Dedifferentiated amniotic fluid mesenchymal stem cell (primary cell): ENCODE results near the gene MTRF1.
"Not testable (repeated sequence)": the region's sequence is repeated elsewhere in the genome, so short reads cannot be mapped to it uniquely, and the experiment has no call there.

Source experiments
- DNase-seq: peaks from one replicate; pipeline ENCODE4 v3.0.0-alpha.2; 2016; ENCODE audit errors: extremely low spot score

MTRF1 gene

DNA sequence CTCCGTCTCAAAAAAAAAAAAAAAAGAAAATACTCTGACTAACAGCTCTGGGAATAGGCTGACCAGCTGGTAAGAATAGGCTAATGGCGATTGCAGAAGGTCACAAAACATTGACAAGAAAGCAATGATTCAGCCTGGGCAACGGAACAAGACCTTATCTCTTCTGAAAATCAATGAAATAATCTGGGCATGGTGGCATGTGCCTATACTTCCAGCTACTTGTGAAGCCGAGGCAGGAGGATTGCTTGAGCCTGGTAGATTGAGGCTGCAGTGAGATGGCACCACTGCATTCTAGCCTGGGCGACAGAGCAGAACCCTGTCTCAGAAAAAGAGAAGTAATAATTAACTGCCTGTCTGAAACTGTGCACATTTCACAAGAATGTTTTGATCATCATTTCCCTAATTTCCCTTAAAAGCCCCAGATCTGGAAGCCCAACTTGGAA lies 18.8 kb upstream of the MTRF1 start:
- no peak for DNase-seq

- DNase-seq, result not testable (repeated sequence)
These were observed 15.8 kb upstream of the MTRF1 start for GRCh38 chr13:41279156-41279555.

DNA sequence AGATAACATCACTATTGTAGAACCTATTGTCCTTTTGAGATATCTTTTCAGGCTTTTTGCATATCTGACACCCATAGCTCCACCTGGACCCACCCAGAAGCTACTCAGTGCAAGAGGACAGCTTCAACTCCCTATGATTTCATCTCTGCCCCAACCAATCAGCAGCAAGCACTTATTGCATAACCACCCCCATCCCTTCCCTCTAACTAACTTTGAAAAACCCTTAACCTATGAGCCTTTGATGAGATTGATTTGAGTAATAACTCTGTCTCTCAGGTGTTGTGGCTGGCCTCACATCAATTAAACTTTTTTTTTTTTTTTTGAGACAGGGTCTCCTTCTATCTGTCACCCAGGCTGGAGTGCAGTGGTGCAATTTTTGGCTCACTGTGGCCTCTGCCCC lies 13.4 kb upstream of the MTRF1 start:
- no peak for DNase-seq

- DNase-seq, result no peak
These were observed 11.5 kb upstream of the MTRF1 start for GRCh38 chr13:41274881-41275280.

DNA sequence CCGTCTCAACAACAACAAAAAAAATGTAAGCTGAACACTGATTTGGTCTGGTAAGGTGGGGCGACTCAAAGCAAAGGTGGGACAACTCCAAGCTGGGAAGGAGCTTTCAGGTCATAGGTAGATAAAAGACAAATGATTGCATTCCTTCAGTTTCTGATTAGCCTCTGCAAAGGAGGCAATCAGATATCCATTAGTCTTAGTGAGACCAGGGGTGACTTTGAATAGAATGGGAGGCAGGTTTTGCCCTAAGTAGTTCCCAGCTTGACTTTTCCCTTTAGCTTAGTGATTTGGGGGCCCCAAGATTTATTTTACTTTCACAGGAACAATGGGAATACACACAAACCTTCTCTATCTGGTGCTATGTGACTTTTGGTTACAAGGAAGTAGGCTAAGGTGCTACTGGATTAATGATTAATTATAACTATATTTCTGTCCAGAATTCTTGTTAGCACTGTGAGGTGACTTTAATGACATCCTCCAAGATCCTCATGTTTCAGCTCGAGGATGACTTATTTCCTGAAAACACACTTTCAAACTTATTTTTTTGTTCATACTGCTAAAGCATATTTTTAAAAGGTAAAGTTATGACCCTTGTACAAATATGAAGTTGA lies 10.6 kb upstream of the MTRF1 start:
- no peak for DNase-seq

DNA sequence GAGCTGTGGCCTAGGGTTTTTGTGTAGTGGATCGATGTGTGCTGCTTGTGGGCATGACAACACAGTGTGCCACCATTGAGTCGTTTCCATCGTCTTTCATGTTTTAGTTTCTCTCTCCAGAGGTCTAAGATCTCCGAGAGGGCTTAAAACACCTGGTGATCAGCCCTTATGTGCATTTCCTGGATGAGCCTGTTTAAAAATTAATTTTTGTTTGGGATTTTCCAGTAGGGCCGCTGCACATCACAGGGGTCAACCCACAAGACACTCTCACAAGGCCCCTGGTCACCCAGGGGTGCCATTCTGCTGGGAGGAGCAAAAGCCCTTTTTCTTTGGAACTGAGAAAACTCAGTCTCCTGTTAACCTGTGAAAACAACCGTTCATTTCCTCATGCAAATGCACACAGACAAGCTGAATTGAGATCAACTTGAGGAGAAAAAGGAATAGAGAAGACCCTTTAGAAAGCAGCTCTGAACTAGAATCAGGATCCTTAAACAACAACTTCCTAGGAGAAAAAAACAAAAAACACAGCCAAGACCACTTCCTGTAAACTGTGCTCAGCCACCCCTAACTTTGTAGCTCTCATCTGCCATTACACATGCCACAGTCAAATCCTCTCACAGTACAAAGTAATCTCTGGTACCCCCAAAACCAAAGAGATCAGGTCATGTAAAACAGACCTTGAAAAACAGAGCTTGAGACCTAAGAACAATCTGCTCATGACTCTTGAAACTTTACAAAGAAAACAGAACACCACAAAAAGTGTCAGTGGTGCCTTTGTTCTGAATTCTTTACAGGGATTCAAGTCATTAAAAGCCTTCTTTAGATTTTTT lies 8.3 kb upstream of the MTRF1 start:
- no peak for DNase-seq

DNA sequence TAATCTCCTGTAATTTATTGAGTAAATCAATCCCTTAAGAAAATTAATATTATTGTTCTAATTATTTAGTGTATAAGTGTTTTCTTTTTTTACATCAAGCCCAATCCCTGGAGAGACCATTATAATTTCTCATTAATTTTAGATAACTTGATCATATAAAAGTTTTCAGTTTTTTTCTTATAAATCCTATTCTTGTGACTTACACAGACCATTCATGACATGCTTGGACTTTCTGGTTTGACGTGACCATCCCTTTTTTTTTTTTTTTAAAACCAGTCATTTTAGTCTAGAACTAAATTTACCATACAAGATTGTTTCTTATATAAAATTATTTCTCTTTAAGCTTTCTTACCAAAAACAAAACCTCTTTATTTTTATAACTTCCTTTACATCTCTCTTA lies 5.4 kb upstream of the MTRF1 start:
- DNase-seq, result no peak

DNA sequence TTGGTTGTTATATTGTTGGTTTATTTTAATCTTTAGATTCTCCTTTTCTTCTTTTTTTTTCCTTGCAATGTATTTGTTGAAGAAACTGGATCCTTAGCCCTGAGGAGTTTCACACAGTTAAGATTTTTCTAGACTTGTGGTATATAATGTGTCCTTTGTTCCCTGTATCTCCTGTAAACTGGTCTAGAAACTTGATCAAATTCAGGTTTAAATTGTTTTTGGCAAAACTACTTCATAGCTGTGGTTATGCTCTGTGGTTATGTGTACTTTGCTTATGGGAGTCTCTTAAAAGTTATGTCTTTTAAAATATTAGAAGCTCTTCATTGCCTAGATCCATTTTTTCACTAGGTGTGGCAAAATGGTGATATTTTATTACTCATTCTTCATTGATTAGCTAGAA lies 3.7 kb upstream of the MTRF1 start:
- peak; percentile 44 for DNase-seq

DNA sequence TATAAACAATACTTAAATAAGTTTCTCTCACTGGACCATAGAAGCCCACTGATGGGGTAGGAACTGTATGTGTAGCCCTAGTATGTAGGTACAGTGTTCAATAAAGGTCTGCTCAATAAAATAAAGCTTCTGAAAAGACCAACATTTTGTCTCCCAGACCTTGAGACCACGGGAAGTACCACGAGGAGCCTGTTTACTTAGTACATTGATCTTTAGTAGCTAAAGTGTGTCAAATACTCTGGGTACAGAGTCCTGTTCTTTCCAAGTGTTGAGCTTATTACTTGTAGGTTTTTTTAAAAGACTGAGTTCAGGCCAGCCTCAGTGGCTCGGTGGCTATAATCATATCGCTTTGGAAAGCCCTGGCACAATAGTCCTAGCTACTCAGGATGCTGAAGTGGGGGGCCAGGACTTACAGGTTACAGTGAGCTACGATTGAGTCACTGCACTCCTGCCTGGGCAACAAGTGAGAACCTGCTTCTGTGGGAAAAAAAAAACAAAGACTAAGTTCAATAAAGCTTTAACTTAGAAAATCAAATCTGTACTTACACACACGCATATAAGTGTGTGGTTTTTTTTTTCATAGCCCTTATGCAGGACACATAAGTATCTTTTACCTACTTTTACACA lies 3.4 kb downstream of the MTRF1 start:
- DNase-seq, result no peak

- DNase-seq, result no peak
These were observed 5.8 kb downstream of the MTRF1 start for GRCh38 chr13:41257535-41257934.

- DNase-seq, result no peak
These were observed 8.5 kb downstream of the MTRF1 start for GRCh38 chr13:41254902-41255301.

- no peak for DNase-seq
These were observed 12.4 kb downstream of the MTRF1 start for GRCh38 chr13:41250993-41251392.

- no peak for DNase-seq
These were observed 16.3 kb downstream of the MTRF1 start for GRCh38 chr13:41246969-41247680.

- peak; percentile 15 for DNase-seq
These were observed 18.8 kb downstream of the MTRF1 start for GRCh38 chr13:41244556-41244955.

DNA sequence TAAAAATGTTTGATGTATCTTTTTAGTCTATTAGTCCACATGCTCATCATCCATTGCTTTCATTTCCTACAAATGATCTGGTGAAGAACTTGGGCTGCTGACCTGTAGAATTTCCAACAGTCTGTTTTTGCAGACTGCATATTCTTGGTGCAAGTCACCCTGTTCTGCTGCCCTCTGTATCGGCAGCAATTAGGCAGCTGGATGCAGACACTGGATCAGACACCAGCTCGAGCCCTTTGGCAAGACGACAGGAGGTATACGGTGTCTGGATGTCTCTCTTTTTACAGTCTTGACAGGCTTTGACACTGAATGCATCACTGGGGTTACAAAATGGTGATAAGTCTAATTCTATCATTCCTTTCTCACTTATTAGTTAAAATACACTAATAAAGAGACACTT lies 21.8 kb downstream of the MTRF1 start:
- DNase-seq, result no peak

DNA sequence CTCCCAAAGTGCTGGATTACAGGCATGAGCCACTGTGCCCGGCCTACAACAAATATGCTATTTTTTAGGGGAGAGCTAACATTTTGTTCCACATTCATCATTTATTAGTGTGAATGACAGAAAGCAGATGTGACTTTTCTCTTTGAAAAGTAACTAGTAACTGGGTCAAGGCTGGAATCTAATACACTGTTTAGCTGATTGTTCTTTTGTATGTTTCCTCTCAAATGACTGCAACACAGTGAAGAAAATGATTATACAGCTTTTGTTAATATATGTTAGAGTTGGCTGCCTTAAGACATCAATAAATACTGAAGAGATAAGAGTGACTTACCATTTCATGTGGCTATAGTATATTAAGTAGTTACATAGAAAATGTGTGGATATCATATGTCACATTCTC lies 27.0 kb downstream of the MTRF1 start:
- DNase-seq, result no peak

- DNase-seq, result no peak
These were observed 30.5 kb downstream of the MTRF1 start for GRCh38 chr13:41232578-41233480.

GRCh38 chr13:41231786-41232185 lies 31.6 kb downstream of the MTRF1 start:
- no peak for DNase-seq

- DNase-seq, result no peak
These were observed 32.2 kb downstream of the MTRF1 start for GRCh38 chr13:41231025-41231677.

GRCh38 chr13:41229356-41229755 lies 34.0 kb downstream of the MTRF1 start:
- DNase-seq, result no peak
